HepG2 (cell line): Measurements from ENCODE around the gene PPIP5K1.

Experiments used
- ARID2 ChIP-seq: sonication (generic); formaldehyde crosslinking; IDR thresholded peaks from 2 replicates; pipeline ENCODE4 v1.8.1; 2022; ENCODE audit warnings: mild to moderate bottlenecking, missing genetic modification reagents, borderline replicate concordance
- EZH2 ChIP-seq: conservative IDR thresholded peaks from 2 replicates; pipeline ENCODE4 v1.6.1; 2012; ENCODE audit warnings: mild to moderate bottlenecking, low read depth, low read length, moderate library complexity
- IKZF1 ChIP-seq: fragments of 450-650 bp; IDR thresholded peaks from 2 replicates; pipeline ENCODE4 v1.7.1; 2016
- MAZ ChIP-seq, 2 experiments: sonication (generic) in 1 of 2; formaldehyde crosslinking in 1 of 2; IDR thresholded peaks; 2 replicates each; pipeline versions ENCODE4 v1.5.0 to v1.6.1; 2012 to 2020; ENCODE audit warnings: low read depth in 2 of 2, mild to moderate bottlenecking in 2 of 2, borderline replicate concordance in 1 of 2, improper control_type of control experiment in 1 of 2, low read length in 1 of 2, missing genetic modification reagents in 1 of 2, moderate library complexity in 1 of 2
- NFE2L1 ChIP-seq: sonication (generic); formaldehyde crosslinking; IDR thresholded peaks from 2 replicates; pipeline ENCODE4 v1.4.0; 2020; ENCODE audit warnings: missing genetic modification reagents, mild to moderate bottlenecking, borderline replicate concordance
- RFX5 ChIP-seq: IDR thresholded peaks from 2 replicates; pipeline ENCODE4 v1.6.1; 2011; ENCODE audit warnings: low read depth, low read length, improper control_type of control experiment
- SCMH1 ChIP-seq: sonication (generic); formaldehyde crosslinking; IDR thresholded peaks from 2 replicates; pipeline ENCODE4 v1.9.0; 2021; ENCODE audit warnings: missing genetic modification reagents, mild to moderate bottlenecking, borderline replicate concordance
- ZNF331 ChIP-seq: sonication (generic); formaldehyde crosslinking; IDR thresholded peaks from 2 replicates; pipeline ENCODE4 v1.4.0; 2020; ENCODE audit warnings: missing genetic modification reagents
- ZNF563 ChIP-seq: sonication (generic); formaldehyde crosslinking; IDR thresholded peaks from 2 replicates; pipeline ENCODE4 v1.8.0; 2022; ENCODE audit warnings: mild to moderate bottlenecking, moderate library complexity, missing genetic modification reagents
- ZNF619 ChIP-seq: sonication (generic); formaldehyde crosslinking; IDR thresholded peaks from 2 replicates; pipeline ENCODE4 v1.4.0; 2020; ENCODE audit warnings: mild to moderate bottlenecking, missing genetic modification reagents
- ZNF703 ChIP-seq: sonication (generic); formaldehyde crosslinking; IDR thresholded peaks from 2 replicates; pipeline ENCODE4 v1.5.1; 2020; ENCODE audit warnings: missing genetic modification reagents, mild to moderate bottlenecking, moderate library complexity, borderline replicate concordance

DNA sequence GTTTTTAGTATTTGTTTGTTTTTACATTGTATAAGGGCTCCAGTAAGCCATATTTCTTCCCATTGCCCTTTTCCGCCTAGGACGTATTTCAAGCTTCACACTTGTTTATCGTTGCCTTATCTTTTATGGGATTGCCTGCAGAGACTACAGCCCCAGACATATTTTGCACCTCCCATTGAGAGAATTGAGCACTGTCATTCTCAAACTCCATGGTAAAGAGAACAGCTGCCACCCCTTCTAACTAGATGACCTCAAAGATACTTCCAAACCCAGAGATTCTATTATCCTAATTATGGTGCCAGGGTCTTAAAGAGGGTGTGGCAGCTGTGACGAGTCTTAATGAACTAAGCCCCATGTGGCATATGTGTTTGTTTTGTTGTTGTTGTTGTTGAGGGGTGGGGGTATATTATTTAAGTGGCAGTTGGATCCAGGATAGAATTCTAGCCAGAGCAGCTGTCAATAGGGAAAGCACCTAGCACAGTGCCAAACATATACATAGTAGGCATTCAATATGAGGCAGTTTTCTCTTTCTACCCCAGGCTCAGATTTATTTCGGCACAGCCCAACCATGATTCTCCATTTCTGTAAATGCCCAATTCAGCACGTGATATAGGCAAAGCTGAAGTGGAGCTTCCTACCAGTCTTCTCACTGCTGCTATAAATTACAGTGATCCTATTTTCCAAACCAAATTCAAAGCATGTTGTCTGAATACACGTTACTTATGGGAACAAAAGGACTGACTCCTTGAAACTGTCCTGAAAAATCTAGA lies 96.1 kb downstream of the PPIP5K1 start:
- TF ChIP-seq ZNF703 (CRISPR knock-in tag) (no peak), MAZ (IDR thresholded peaks at IDR 0.05; ENCODE audit: borderline replicate concordance, low read depth, low read length) (no peak), MAZ (CRISPR knock-in tag; IDR thresholded peaks at IDR 0.05; ENCODE audit: low read depth) (no peak), ARID2 (CRISPR knock-in tag) (no peak), NFE2L1 (CRISPR knock-in tag) (no peak), EZH2 (no peak), IKZF1 (no peak), ZNF563 (no peak), RFX5 (no peak), ZNF619 (no peak), ZNF331 (CRISPR knock-in tag) (no peak), SCMH1 (CRISPR knock-in tag) (no peak)
